Psoas muscle (tissue), 8 donors: ENCODE measurements around the gene ADCY9. TPM values are rescaled to one million over a fixed set of nuclear protein-coding genes. Genes with fewer than 3 reads are reported as not detected.

Experiments
- ATAC-seq, 4 donors: fragments of 200-7000 bp; cut with Tn5 transposase; one replicate each; pipeline ENCODE4 v1.9.1; 2020; ENCODE audit warnings: moderate library complexity in 3 of 4, mild to moderate bottlenecking in 2 of 4
- DNase-seq, 2 donors: peaks; one replicate each; pipeline ENCODE4 v3.0.0-alpha.2; 2020
- H3K27ac ChIP-seq: fragments of 200-600 bp; one replicate; pipeline ENCODE4 v1.8.0; 2022
- H3K27me3 ChIP-seq, 3 donors: fragments of 200-600 bp in 1 of 3; one replicate each; pipeline versions ENCODE4 v1.6.1 to v1.8.0; 2013 to 2022; ENCODE audit warnings: low read length in 2 of 3, mild to moderate bottlenecking in 2 of 3, moderate library complexity in 1 of 3; ENCODE audit not compliant: insufficient read depth in 3 of 3
- H3K36me3 ChIP-seq, 2 donors: fragments of 200-600 bp in 1 of 2; one replicate each; pipeline versions ENCODE4 v1.6.1 to v1.8.0; 2013 to 2022; ENCODE audit warnings: low read depth in 1 of 2, mild to moderate bottlenecking in 1 of 2, moderate library complexity in 1 of 2; ENCODE audit not compliant: insufficient read depth in 1 of 2
- H3K4me1 ChIP-seq: fragments of 200-600 bp; one replicate; pipeline ENCODE4 v1.8.0; 2022
- H3K4me3 ChIP-seq: fragments of 200-600 bp; one replicate; pipeline ENCODE4 v1.8.0; 2022; ENCODE audit warnings: mild to moderate bottlenecking
- H3K9me3 ChIP-seq: fragments of 200-600 bp; one replicate; pipeline ENCODE4 v1.8.0; 2022
- CTCF ChIP-seq: fragments of 200-600 bp; IDR thresholded peaks from one replicate; pipeline ENCODE4 v1.8.0; 2022; ENCODE audit warnings: antibody characterized with exemption
- WGBS, 3 donors: extraction: QIAGEN DNeasy Blood & Tissue Kit; methylation state at CpG; one replicate each; pipeline versions ENCODE4 v1.1.6 to v1.1.7; 2013; 5-methylcytosine and 5-hydroxymethylcytosine counted together
- intact Hi-C, 2 donors: fragments of 100-400 bp; cut with DNase I; formaldehyde crosslinking; loops; one replicate each; pipeline versions ENCODE4 v1.11.0 to v1.14.2; 2022
- long read RNA-seq, 2 donors: library from polyadenylated mRNA; unstranded; transcript quantifications; one replicate each; pipeline ENCODE4 v2.0.0, GENCODE V29; 2021
- polyA plus RNA-seq, 3 donors: library from polyadenylated mRNA; stranded (reverse); fragments of 200-250 nt; gene quantifications; one replicate each; pipeline ENCODE4 v1.2.3, GENCODE V29; 2013
- total RNA-seq, 4 donors: library from RNA; stranded (reverse); fragmentation: NEBNext Ultra II Directional in 2 of 4; extraction: Animal tissue kit (Norgen Biotek cat#: 25700) in 2 of 4; gene quantifications; one replicate each; pipeline versions ENCODE4 v1.2.1 to v1.2.4, GENCODE V29; 2021 to 2023
- donor health status: healthy with polysubstance abuse.
- donor health status: DM: no; HTN: no; CAD: no; lungs with moderate emphysema.
- donor health status: Bipolar disorder and iron deficiency.
- donor health status: healthy.
- donor health status: DM: yes; HTN: yes; CAD: no.
- donor health status: DM: no; HTN: no; CAD: no.
- donor health status: DM: no; HTN: no; CAD: no.
- donor health status: DM: yes; HTN: yes; CAD: no.

ADCY9 gene
- total RNA-seq (10 to 100 TPM; 43.6 to 77.8 (median 51.9) TPM), polyA plus RNA-seq (100 to 1,000 TPM in 1 of 3 donors, 10 to 100 TPM in 1, 1 to 10 TPM in 1; 9.0 to 134 (median 32.8) TPM)
- long read RNA-seq, donor 1, full-length matches to known transcripts, result 1 of 17 reads
- long read RNA-seq, donor 1, partial matches to known transcripts, result 6 of 17 reads
- long read RNA-seq, donor 1, other reads (novel, unspliced or antisense), result 10 of 17 reads
- long read RNA-seq, donor 2, full-length matches to known transcripts, result 2 of 63 reads
- long read RNA-seq, donor 2, partial matches to known transcripts, result 32 of 63 reads
- long read RNA-seq, donor 2, other reads (novel, unspliced or antisense), result 29 of 63 reads

DNA sequence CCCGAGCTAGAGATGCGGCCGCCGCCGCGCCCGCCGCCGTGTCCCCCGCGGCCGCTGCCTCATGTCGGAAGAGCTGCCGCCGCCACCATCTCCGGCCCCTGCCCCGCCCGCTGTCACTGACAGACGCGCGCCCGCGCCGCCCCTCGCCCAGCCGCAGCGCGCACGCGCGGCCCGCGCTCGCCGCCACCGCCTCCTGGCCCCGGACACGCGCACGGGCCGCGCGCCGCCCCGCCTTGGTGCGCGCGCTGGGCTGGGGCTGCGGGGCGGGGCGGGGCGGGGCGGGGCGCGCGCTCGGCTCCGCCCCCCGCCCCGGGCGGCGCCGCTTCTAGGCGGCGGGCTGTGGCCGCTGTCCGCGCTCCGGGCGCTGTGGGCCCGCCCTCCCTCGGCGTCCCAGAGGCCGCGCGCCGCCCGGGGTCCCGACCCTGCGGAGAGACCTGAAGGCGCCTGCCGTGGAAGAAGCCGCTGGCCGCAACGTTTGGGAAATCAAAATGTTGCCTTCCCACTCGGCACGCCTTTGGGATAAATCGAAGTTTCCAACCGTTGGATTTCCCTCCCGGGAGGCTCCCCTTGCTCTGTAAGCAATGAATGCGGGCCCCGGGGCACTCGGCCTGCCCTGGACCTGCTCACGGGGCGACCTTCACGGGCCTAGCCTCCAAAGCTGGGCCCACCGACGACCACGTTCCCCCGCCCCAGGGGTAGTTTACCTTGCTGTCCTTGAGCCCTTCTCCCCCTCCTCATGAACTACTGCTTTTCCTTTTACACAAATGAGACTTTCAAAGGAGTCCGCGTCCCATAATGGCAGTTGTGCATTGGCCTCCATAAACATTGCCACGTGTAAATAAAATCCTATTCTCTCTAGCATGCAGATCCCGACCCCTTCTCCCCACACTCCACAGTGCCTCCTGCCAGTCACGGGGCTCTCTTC, at the start of gene ADCY9:
Gene ADCY9 (minus strand): TSS at position 118 of the 925 bp plus-strand sequence. CDS start 1,000 bp downstream, outside the sequence.
- H3K36me3 ChIP-seq, result no peaks in the 10 kb centered on the region
- peak within 1 kb of the TSS; percentile 91 for H3K27ac ChIP-seq
- 3 to 11% (median 5%) methylated on average over 26 to 105 of the region's 105 CpGs for WGBS, 3 donors
- no peaks in the 10 kb centered on the region for H3K9me3 ChIP-seq
- H3K4me1 ChIP-seq, result peaks cover 34% of the 10 kb centered on the region
- H3K27me3 ChIP-seq, result no peaks in the 10 kb centered on the region
- H3K4me3 ChIP-seq, result peak within 1 kb of the TSS; percentile 83
- peak; percentile 86 to 90 for DNase-seq
- no peak for TF ChIP-seq CTCF
- intact Hi-C loops, result loop anchor here (2.0 to 5.0 kb wide), 3 partner anchors 68 to 136 kb away; no protein-coding TSS in a partner anchor
- ATAC-seq, result peak; percentile 67 to 80 (median 75)

- no peak for ATAC-seq
- Histone ChIP-seq H3K27me3 (no peaks in the 10 kb centered on the region), H3K36me3 (no peaks in the 10 kb centered on the region), H3K9me3 (no peaks in the 10 kb centered on the region), H3K27ac (no peak overlapping the region), H3K4me1 (no peaks in the 10 kb centered on the region), H3K4me3 (no peak overlapping the region)
- DNase-seq, result no peak
- WGBS, 3 donors, result 83 to 85% (median 84%) methylated on average over 7 of the region's 7 CpGs
- TF ChIP-seq CTCF, result no peak
- intact Hi-C loops, result no loop called here
Observed at GRCh38 chr16:4160658-4161430, 44.6 kb upstream of the ADCY9 start.

- H3K4me3 ChIP-seq, result no peak overlapping the region
- no peak for TF ChIP-seq CTCF
- 86 to 91% (median 91%) methylated on average over 17 of the region's 17 CpGs for WGBS, 3 donors
- no peaks in the 10 kb centered on the region for H3K9me3 ChIP-seq
- DNase-seq (no peak), ATAC-seq (no peak)
- H3K27ac ChIP-seq, result no peak overlapping the region
- intact Hi-C loops, result no loop called here
- H3K4me1 ChIP-seq, result no peaks in the 10 kb centered on the region
- no peaks in the 10 kb centered on the region for H3K36me3 ChIP-seq
- no peaks in the 10 kb centered on the region for H3K27me3 ChIP-seq
Observed at GRCh38 chr16:4159726-4160125, 43.5 kb upstream of the ADCY9 start.

DNA sequence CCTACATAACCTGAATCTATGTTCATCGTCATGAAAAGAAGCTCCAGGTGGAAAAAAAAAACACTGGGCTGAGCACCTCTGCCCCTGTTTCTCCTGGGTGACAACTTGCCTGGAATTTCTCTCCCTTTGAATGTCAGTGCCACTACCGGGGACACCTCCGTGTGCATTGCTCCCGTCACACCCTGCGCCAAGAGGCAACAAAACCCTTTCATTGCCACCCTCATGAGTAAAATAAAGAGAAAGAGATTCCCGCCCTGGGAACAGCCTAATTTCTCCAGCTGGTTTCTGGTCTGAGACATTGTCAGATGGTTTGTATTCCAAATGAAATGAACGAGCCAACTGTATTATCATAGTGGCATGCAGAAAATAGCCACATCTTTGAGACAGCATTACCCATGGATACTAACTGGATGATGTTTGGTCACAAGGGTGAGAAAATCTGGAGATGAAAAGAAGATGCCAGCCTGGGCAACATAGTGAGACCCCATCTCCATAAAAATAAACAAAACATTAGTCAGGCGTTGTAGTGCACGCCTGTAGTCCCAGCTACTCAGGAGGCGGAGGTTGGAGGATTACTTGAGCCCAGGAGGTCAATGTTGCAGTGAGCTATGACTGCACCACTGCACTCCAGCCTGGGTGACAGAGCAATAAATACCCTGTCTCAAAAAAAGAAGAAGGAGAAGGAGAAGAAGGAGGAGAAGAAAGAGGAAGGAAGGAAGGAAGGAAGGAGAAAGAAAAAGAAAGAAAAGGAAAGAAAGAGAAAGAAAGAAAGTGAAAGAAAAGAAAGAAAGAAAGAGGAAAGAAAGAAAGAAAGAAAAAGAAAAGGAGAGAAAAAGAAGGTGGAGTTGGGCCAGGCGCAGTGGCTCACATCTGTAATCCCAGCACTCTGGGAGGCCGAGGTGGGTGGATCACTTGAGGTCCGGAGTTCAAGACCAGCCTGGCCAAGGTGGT, 42.2 kb upstream of the ADCY9 start:
- TF ChIP-seq CTCF, result no peak
- Histone ChIP-seq H3K36me3 (no peaks in the 10 kb centered on the region), H3K4me1 (no peaks in the 10 kb centered on the region), H3K27me3 (no peaks in the 10 kb centered on the region), H3K27ac (no peak overlapping the region), H3K4me3 (no peak overlapping the region), H3K9me3 (no peaks in the 10 kb centered on the region)
- ATAC-seq (no peak), DNase-seq (no peak)
- WGBS, 3 donors, result 72 to 76% (median 72%) methylated on average over 13 of the region's 13 CpGs
- intact Hi-C loops, result no loop called here
